Stimulated activated CD4-positive, alpha-beta T cell treated with anti-CD3 and anti-CD28 coated beads, Interleukin-12 subunit alpha, Interleukin-12 subunit beta, amount 100 ng/mL, for 48 hours (primary cell): ENCODE results near the gene MAP4K2.
"Not testable (repeated sequence)": the region's sequence is repeated elsewhere in the genome, so short reads cannot be mapped to it uniquely, and the experiment has no call there.

Experiments used
- DNase-seq, 3 donors: peaks; one replicate each; pipeline ENCODE4 v3.0.0-alpha.2; 2020; ENCODE audit warnings: low read depth in 2 of 3, low spot score in 1 of 3

The MAP4K2 gene

DNA sequence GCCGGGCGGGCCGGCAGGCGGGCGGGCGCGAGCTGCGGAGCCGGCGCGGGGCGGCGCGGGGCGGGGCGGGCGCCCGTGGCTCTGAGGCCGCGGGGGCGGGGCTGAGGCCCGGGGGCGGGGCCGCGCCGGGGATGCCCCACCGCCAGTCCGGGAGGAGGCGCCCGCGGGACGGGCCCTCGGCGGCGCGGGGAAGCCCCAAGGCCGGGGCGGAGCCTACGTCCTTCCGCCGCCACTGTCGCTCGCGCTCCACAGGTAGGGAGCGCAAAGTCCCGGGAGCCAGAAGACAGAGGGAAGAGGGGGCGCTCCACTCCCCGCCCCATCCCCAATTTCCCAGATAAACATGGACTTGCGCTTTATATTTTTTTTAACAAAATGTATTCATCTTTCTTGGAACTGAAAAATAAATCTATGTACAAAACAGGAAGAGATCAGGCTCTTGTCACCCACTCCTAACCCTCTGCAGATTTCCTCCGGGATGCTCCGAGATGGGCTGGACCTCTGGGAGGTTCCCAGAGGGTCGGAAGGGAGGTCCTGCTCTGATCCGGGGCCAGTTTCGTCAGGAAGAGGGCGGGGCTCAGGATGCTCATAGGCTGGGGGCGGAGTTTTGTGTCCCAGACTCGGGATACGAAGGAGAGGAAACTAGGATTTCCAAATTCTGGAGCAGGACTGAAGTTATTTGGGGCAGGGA lies at the start of gene MAP4K2:
MAP4K2 (minus strand) TSS at position 57 of the 688 bp plus-strand sequence. CDS start 65 bp downstream, outside the sequence.
- DNase-seq: peak; percentile 62 to 83 (median 70)

DNA sequence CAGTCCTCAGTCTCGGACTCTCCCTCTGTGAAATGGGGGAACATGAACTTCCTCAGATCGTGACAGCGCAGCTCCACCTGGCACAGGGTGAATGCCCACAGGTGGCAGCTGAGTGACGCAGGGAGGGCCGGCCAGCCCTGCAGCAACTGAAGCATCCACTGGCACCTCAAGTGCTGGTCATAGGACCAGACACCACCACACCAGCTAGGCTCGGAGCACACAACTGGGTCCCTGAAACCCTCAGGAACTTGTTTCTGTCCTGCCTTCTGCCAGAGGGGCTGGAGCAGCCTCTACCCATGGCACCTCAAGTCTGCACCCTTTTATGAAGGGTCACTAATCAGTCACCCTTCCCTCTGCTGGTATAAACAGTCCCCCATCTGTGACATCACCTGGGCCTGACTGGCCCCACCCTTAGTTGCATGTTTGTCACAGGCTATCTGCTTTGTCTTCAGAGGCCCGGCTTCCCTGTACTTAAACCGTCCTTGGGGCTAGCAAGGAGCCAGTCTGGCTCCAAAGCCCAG lies 48.9 kb upstream of the MAP4K2 start:
- DNase-seq: no peak

DNA sequence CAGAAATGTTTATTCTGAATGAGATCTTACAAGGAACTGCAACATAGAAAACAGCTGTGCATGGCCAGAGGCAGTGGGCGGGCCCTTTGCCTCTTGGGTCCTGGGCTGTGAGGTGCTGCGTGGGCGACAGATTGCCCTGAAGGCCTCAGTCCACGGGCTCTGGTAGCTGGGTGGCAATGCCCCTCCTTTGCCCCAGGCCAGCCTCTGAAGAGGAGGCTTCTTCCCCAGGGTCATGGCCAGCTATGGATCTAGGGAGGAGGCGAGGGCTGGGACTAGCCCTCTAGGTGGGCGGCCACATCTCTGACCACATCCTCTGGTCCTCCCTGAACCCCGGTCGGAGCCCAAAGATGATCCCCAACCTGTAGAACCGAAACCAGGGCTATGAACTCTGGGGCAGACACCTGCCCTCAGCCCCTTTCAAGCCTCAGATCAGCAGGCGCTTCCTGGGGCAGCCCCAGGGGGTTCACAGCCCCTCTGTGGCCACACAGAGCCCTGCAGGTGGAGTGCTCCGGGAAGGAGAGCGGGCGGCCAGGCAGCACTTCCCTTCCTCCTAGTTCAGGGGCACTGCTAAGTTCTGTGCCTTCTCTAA lies 48.1 kb upstream of the MAP4K2 start:
- peak in 1 of 3 donors; percentile 52 for DNase-seq

DNA sequence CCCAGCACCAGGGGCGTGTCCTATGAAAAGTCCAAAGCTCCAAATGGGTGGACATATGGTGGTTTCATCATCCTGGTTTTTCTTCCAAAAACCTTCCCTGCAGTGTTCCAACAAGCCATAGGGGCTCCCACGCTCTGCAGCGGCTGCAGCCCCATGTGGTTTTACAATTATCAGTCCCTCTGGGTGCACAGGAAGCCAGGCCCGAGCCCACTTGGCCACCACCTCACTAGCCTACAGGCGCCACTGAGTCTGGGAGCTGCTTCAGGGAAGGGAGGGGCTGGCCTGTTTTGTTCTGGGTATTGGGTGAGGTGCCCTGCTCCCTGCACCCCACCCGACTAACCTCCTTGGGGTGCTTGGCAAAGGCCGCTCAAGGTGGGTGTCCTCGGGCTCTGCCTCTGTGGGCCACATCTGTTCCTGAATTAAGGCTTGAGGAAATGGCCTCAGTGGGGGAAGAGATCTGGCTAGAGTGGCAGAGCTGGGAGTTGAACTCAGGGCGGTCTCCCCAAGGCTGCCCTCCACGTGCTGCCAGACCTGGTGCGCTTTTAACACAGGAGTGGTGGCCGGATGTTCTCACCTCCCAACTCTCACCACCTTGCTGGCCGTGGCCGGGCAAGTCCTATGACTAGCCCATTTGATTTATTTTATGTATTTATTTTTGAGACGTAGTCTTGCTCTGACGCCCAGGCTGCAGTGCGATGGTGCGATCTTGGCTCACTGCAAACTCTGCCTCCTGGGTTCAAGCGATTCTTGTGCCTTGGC lies 46.8 kb upstream of the MAP4K2 start:
- no peak for DNase-seq

DNA sequence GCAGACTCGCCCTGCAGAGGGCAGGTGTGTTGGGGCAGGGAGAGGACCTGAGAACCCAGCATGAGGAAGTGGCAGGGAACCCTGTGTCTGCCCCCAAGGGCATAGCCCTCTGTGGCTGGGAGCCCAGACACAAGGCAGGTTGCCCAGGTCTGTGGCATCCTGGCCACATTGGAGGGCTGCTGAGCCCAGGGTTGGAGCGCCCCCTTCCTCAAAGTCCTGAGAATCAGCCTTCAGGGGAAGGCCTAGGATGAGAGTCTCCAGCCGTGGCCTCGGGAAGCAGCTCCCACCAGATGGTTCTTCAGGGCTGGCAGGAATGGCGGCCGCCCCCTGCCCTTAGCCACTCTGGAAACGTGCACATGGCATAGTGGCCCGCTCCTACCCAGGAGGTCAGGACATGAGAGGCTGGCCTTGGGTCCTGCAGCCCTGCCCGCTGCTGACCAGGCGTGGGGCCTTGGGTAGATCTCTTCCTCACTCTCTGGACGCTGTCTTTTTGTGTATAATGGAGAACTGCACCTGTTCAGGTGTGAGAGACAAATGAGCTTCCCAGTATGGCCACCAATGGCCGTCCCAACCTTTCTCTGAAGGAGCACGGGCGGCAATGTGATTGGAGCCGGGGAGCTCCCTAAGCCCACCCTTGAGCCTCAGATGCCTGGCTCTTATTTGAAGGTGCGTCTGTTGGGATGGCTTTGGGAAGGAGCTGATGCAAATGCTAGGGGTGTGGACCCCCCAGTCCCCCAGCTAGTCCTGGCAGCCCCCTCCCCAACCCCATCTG lies 46.0 kb upstream of the MAP4K2 start:
- DNase-seq: no peak

DNA sequence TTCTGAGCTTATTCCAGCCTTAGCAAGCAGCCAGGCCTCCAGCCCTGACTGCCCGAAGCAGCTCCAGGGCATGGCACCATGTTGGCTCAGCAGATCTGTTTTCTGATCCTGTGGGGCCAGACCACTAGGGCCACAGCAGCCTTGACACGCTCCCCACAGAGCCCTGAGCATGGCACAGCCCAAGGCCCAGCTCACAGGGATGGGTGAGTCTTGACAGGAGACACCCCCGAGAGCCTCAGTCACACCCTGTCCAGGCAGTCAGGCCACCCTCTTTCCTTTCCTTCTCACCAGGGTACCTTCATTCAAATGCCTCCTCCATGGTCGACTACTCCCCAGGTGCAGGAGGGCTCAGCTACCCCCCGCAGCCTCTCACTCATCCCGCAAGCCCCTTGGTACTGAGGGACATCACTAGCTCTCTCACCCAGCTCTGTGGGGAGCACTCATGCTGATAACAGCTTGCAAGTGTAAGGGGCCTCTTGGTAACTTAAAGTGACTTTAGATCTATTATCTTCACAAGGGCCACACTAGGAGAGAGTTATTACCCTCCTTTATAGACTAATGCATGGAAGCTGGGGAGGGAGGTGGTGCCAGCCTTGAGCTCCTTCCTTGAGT lies 45.3 kb upstream of the MAP4K2 start:
- no peak for DNase-seq

DNA sequence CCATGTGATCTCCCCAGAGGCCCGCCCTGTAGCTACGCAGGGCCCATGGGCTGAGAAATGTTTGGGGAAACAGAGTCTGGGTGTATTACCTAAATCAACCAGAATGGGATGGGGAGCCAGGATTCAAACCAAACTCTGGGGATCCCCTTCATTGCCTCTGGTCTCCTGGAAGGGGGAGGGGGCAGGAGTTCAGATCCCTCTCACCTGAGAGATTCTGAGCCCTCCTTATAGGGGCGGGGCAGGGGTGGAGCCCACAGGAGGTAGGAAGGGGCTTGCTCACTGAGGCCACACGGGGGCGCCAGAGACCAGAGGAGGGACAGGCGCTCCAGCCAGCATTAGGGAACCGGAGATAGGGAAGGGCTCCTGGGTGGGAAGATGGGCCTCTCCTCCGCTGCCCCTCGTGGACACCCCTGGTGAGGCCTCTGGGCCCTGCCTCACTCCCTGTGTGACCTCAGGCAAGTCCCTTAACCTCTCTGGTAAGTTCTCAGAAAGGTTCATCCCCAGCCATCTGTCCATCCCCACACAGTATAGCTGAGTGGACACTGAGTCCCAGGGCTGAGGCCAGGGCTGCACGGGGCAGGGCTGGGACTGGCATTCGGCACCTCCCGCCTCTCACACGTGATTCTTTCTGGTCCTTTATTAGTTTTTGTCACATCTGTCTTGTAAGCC lies 44.1 kb upstream of the MAP4K2 start:
- DNase-seq: peak; percentile 87 to 96 (median 92)

DNA sequence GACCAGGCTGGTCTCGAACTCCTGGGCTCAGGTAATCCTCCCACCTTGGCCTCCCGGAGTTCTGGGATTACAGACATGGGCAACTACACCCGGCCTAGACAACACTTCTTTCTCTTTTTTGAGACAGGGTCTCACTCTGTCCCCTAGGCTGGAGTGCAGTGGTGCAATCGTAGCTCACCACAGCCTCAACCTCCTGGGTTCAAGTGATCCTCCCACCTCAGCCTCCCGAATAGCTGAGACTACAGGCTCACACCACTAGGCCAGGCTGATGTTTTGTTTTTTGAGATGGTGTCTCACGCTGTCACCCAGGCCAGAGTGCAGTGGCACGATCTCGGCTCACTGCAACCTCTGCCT lies 42.7 kb upstream of the MAP4K2 start:
- not testable (repeated sequence) for DNase-seq

DNA sequence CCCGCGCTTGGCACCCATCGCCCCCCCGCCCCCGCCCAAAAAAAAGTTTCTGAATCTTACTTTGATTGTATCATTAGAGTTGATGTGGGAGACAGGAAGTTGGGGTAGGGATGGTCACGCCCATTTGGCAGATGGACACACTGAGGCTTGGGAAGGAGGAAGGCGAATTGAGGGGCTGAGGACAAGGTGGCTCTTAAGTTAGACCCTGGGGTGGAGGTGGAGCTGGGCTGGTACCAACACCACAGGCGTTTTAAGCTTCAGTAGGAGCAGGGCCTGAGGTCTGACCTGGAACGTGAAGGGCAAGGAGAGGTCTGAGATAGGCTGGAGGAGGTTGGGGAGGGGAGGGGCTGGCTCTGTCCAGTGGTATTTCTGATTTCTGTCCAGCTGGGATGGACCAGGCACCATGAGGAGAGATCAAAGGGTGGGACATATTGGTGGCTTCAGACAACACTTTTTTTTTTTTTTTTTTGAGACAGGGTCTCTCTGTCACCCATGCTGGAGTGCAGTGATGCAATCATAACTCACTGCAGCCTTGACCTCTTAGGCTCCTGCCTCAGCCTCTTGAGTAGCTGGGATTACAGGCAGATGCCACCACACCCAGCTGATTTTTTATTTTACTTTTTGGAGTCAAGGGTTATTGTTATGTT lies 42.2 kb upstream of the MAP4K2 start:
- DNase-seq: no peak

DNA sequence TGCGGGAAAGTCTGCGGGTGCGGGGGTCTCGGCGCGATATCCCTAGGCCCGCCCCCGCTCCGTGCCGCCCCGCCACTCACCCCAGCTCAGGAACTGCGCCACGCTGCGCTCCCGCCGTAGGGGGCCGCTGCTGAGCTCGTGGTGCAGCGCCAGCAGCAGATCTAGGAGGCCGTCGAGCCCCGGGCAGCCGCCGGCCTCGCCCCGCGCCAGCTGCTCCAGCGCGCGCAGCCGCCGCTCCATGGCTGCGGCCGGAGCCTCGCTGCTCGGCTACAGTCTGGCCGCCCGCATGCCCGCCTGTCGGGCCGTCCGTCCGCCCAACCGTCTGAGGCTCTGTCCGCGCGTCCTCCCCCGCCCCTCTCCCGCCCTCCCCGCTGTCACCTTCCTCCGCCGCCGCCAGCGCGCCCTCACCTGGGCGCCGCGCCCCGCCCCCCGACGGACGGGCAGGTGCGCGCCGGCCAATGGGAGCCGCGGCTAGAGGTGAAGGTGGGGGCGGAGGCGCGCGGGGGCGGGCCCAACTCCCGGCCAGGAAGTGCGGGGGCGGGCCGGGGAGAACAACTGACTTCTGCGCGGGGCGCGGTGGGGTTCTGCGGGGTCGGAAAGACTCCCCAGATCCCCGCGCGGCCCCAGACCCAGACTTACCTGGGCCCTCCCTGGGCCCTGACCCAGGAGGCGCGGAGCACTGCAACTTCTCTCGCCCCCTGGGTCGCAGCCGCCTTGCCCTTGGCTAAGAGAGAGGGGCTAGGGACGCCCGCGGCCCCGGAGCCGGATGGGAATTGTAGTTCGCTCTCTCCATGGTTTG lies 41.5 kb upstream of the MAP4K2 start, which contains the start of gene CDC42BPG:
CDC42BPG (minus strand) TSS at position 324 of the 799 bp plus-strand sequence; CDS start at position 240, 84 bp downstream.
- peak in 1 of 3 donors; percentile 57 for DNase-seq

DNA sequence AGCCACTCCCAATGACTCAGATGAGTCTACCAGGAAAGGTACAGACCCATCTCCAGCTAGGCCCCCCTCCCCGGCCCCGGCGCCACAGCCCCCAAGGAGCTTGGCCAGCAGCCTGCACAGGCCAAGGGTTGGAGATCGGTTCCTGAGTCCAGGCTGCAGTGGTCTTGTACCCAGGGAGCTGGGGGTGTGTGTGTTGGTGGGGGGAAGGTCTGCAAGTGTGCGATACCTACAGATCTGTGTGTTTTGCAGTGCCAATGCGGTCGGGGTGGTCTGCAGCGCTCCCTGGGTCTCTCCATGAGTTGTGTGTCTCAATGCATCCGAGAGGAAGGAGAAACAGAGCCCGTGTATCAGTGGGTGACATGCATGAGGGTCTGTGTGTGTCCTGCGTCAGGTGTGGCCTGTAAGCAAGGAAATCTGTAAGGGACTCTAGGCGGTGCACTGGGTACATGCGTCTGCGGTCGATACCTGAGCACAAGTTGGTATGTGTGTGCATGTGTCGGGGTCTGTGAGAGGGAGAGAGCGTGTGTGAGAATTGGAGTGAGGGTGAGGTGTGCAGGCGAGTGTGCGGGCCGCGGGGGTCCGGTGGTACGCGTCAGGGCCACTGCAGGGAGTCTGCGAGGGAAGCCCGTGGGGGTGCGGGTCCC lies 40.8 kb upstream of the MAP4K2 start:
- no peak for DNase-seq

DNA sequence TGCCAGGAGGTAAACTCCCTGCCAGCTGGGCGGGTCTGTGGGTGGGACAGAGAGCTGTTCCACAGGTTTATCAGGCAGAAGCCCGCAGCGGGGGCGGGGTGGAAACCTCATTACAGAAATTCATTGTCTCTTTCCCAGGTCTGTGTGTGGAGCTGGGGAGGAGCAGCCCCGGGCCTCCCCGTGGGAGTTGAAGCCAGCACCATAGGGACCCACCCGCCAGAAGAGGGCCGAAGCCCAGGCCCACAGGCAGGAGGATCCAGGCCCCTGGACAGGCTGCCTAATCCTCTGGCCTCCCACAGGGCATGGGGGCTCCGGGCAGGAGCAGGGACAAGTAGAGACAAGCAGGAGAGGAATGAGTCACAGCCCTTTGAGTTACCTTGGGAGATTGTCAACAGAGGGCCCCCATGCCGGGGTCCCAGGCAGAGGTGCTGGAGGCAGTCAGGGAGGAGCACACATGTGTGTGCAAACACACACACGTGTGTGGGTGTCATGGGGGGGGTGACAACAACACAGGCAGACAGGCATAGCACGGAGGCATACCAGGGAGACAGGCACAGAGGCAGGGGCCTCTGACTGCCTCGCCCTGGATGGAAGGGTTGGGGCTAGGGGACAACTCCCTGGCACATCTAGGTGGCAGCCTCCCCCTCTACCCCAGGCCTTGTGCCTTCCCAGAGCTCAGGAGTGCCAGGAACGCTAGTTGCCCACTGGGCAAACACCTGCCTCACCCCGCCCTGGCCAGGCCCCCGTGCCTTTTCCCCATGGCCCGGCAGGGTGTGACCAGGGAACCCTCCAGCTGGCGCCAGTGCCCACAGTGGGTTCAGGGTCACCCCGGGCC lies 40.1 kb upstream of the MAP4K2 start:
- no peak for DNase-seq

DNA sequence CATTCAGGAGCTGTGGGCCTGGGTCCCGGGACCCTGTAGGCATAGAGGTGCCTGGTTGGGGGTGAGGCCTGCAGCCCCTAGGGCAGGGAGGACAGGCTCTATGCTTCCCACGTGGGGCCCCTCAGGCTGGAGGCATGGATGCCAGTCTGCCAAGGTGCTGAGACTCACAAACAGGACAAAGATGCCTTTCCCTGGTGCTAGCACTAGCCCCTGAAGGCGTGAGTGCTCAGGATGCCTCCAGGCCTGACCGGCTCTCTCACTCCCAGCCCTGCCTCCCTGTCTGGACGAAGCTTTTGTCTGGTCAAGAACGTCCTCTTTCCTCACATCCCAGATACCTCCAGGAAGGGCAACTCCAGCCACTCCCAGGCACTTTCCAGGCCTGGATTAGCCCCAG lies 39.3 kb upstream of the MAP4K2 start:
- DNase-seq: no peak

DNA sequence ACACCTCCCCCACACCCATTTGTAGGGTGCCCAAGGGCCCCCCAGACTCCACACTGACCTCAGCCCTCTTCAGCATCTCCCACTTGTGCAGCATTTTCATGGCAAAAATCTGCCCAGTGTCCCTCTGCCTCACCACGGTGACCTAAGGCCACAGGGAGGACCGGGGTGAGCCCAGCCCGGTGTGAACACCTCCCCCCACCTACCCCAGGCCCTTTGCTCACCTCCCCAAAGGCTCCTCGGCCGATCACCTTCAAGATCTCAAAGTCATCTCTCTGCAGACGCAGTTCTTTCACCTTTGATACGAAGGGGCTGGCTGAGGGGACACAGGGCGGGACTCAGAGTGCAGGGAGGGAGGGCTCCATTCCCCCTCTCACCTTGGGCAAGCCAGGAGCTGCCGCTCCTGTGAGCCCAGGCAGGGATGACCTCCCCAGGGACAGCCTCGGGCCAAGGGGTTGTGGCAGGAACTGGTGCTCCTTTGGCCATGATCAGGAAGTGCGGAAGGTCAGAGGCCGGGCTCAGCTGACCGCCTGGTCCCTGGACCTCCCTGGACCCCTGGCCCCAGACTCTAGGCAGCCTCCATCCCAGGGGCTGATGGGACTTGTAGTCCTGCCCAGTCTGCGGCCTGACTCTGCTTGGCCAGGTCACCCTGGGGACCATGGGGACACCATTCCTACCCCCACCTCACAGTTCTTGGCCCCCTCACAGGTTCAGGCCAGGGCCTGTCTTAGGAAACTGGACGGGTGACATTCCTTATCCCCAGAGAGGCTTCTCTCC lies 38.8 kb upstream of the MAP4K2 start:
- DNase-seq: no peak

DNA sequence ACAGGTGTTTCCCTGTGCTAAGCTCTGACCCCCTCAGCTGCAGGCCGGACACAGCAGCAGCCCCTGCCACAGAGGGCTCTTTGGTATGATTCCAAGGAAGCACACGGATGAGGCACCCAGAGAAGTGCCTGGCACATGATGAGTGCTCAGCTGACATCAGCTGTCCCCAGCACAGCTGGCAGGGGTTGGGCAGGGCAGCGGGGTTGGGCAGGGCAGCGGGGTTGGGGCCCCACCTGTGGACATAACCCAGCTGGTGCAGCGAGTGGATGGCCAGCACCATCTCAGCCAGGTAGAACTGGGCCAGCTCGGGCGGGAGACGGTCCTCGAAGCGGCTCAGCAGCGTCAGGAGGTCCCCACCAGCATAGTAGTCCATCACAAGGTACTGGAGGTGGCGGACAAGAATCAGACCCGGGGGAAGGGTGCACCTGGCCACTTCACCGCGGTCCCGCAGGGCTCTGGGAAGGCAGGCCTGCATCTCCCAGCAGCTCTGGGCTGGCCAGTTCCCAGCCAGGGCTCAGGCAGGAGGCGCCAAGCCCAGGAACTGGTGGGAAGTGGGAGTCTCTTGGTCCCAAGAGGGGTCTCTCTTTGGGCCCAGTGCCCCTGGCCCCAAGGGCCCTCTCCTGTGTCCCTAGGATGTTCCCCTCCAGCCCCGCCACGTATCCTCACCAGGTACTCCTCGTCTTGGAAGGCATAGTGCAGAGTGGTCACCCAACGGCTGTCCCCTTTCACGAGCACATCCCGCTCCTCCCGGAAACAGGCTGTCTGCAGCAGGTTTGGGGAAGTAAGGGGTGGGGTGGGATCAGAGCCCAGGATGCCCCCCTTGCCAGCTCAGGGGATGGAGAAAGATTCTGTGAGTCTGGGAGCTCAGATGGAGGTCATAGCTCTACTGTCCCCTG lies 37.1 kb upstream of the MAP4K2 start:
- no peak for DNase-seq

DNA sequence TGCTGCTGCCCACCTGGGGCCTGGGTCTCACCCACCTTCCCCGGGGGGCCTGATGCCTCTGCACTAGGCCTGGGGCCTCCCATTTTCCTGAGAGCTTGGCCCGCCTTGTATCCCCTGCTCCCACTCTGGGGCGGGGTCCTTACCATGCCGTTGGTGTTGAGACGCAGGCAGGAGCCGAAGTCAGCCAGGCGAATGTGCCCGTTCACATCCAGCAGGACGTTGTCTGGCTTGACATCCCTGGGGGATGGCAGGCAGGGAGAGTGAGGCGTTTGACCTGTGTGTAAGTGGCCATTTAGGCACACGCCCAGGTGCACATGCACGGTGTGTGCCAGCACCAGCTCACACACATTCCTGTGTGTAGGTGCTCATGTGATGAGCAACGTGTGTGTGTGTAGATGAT lies 36.3 kb upstream of the MAP4K2 start:
- no peak for DNase-seq
